GM04504 (cell line): ENCODE measurements around the gene ARHGAP26.

Source experiments
- DNase-seq: peaks from one replicate; pipeline ENCODE4 v3.0.0-alpha.2; 2012; ENCODE audit warnings: low read depth

ARHGAP26 gene

DNA sequence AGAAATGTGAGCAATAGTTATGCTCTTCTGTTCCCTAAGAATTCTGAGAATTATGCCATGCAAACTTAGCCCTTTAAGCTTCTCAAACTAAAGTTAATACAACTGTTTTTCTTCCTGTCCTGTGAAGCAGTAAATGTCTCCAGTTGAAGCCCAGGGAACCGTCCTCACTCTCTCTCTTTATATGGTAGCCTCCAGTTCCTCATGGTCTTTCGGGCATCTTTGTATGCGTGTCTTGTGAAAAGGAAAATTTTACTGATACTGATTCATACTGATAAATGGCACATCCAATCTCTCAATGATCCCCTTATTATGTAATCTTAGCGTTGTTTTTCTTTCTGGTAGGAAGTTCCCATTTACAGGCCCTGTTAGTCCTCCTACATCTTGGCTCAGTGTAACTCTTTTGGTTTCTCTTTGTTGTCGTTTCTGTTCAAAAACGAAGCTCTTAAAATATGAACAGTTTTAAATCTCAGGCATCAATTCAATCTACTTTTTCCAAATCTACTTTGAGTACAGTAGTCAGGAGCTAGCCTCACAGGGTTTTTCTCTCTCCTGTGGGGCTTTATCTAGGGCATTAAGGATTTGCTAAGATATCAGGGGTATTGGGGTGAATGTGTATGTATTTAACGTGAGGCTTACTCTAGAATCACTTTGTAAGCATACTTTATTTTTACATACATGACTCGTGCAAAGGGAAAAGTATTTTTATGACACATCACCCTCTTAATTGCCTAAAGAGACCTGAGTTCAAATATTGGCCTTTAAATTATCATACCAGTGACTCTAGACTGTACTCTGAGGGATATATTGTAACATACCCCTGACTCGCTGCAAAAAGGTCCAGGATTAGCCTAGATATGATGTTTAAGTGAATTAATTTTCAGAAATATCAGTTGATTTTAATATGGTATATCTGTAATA lies 375.3 kb downstream of the ARHGAP26 start:
- no peak for DNase-seq

GRCh38 chr5:143146161-143146560 lies 376.0 kb downstream of the ARHGAP26 start:
- no peak for DNase-seq

GRCh38 chr5:143147383-143147782 lies 377.2 kb downstream of the ARHGAP26 start:
- no peak for DNase-seq

- peak; percentile 72 for DNase-seq
Measured at GRCh38 chr5:143147902-143148301, 377.7 kb downstream of the ARHGAP26 start.

- no peak for DNase-seq
Measured at GRCh38 chr5:143148771-143149170, 378.6 kb downstream of the ARHGAP26 start.

GRCh38 chr5:143149759-143150158 lies 379.6 kb downstream of the ARHGAP26 start:
- no peak for DNase-seq

DNA sequence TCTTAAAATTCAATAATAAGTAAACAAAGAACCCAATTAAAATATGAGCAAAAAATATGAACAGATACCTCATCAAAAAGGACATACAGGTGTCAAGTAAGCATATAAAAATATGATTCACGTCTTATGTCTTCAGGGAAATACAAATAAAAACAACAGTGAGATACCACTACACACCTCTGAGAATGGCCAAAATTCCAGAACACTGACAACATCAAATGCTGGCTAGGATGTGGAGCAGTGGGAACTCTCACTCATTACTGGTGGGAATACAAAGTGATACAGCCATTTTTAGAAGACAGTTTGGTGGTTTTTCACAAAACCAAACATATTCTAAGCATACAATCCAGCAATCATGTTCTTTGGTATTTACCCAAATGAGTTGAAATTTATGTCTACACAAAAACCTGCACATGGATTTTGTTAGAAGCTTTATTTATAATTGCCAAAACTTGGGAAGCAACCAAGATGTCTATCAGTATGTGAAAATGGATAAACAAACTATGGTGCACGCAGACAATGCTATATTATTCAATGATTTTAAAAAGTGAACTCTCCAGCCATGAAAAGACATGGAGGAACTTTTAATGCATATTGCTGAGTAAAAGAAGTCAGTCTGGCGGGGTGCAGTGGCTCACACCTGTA lies 381.0 kb downstream of the ARHGAP26 start:
- DNase-seq, result no peak

- no peak for DNase-seq
Measured at GRCh38 chr5:143152445-143152844, 382.3 kb downstream of the ARHGAP26 start.

- peak; percentile 83 for DNase-seq
Measured at GRCh38 chr5:143153332-143154119, 383.3 kb downstream of the ARHGAP26 start.

- no peak for DNase-seq
Measured at GRCh38 chr5:143154510-143155370, 384.6 kb downstream of the ARHGAP26 start.

GRCh38 chr5:143155455-143155854 lies 385.3 kb downstream of the ARHGAP26 start:
- no peak for DNase-seq

- DNase-seq, result no peak
Measured at GRCh38 chr5:143156086-143156485, 385.9 kb downstream of the ARHGAP26 start.

DNA sequence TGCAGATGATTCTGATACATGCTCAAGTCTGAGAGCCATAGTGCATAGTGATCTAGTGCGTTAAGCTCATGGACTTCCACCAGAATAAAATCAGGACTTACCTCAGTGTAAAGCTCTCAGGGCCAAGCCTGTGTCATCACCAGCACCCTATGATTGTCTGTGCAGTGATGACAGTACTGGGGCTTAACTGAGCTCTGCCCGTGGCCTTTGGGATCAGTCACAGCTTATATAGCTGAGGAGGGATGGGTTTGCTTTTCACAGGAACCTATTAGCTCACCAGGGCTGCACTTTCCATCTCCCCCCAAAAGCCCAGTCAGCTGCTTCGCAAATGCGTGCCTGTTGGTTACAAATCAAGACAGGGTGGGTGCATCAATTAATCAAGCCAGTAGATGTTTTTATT lies 386.4 kb downstream of the ARHGAP26 start:
- no peak for DNase-seq

GRCh38 chr5:143159031-143159430 lies 388.9 kb downstream of the ARHGAP26 start:
- no peak for DNase-seq

DNA sequence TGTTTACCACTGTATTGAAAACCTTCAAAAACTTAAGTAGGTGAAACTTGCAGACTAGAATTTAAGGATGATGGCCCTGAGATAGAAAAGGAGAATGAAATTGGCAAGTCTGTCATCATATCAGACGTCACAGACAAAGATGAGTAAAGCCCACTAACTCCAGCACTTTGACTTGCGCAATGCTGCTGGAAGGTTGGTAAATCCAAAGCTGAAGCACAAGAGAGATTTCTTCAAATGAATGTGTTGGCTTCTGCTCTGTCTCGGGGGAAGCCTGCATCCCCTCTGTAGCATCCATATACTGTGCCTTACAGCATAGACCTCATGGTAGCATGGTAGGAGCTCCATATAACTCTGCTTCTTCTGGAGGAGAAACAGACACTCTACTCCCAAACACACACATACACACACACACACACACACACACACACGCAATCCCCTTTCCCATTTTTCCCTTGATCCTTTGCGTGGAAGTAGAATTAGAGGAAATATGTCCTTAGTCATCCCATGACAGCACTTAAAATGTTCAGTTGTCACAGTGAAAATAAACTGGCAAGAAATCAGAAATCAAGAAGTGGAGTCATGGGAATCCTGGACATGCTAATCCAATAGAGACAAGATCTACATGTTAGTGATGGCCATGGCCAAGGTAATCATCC lies 391.8 kb downstream of the ARHGAP26 start:
- DNase-seq, result peak; percentile 74

DNA sequence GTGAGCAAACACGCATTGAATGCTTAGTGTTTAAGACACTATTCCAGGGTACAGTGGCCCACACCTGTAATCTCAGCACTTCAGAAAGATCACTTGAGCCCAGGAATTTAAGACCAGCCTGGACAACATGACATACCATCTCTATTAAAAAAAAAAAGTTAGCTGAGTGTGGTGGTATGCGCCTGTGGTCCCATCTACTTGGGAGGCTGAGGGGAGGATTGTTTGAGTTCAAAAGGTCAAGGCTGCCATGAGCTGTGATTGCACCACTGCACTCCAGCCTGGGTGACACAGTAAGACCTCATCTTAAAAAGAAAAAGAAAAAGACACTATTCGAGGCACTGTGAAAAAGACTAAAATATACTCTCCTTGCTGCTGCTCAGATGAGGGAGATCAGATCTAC lies 392.6 kb downstream of the ARHGAP26 start:
- no peak for DNase-seq

GRCh38 chr5:143164557-143164956 lies 394.4 kb downstream of the ARHGAP26 start:
- no peak for DNase-seq

GRCh38 chr5:143165049-143165880 lies 395.1 kb downstream of the ARHGAP26 start:
- DNase-seq, result no peak

GRCh38 chr5:143166090-143166489 lies 395.9 kb downstream of the ARHGAP26 start:
- DNase-seq, result no peak
